LNCaP clone FGC (cell line): ENCODE data around the gene COPA.

Source experiments
- DNase-seq: peaks from one replicate; pipeline ENCODE4 v3.0.0-alpha.2; 2011; ENCODE audit warnings: low read depth
- H3K4me3 ChIP-seq: 2 replicates; pipeline ENCODE4 v1.5.1; 2011; ENCODE audit warnings: mild to moderate bottlenecking, low read depth, low read length, control low read depth
- TF ChIP-seq, protein P1 (sequence below): IDR thresholded peaks from 2 replicates; pipeline ENCODE4 v1.5.1; 2012; ENCODE audit warnings: mild to moderate bottlenecking; ENCODE audit not compliant: control insufficient read depth, insufficient read depth; ENCODE audit errors: extremely low read depth

Gene COPA

DNA sequence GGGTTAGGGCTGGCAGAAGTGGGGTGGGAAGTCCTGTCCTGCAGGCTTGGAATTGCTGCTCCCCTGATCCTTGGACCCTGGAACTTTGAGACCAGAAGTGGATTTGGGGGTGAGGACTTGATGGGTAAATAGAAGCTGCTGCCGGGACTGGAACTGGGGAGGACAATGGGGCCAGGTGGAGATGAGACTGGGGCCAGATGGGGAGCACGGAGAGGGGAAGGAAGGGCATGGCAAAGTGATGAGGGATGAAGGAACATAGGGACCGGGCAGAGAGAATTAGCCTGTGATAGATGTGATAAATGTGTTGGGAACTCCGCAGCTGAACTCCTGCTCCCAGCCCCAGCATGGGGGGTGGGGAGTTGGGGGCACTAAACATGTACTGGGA, 24.5 kb upstream of the COPA start:
- TF ChIP-seq, protein P1, sequence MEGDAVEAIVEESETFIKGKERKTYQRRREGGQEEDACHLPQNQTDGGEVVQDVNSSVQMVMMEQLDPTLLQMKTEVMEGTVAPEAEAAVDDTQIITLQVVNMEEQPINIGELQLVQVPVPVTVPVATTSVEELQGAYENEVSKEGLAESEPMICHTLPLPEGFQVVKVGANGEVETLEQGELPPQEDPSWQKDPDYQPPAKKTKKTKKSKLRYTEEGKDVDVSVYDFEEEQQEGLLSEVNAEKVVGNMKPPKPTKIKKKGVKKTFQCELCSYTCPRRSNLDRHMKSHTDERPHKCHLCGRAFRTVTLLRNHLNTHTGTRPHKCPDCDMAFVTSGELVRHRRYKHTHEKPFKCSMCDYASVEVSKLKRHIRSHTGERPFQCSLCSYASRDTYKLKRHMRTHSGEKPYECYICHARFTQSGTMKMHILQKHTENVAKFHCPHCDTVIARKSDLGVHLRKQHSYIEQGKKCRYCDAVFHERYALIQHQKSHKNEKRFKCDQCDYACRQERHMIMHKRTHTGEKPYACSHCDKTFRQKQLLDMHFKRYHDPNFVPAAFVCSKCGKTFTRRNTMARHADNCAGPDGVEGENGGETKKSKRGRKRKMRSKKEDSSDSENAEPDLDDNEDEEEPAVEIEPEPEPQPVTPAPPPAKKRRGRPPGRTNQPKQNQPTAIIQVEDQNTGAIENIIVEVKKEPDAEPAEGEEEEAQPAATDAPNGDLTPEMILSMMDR, result no peak

DNA sequence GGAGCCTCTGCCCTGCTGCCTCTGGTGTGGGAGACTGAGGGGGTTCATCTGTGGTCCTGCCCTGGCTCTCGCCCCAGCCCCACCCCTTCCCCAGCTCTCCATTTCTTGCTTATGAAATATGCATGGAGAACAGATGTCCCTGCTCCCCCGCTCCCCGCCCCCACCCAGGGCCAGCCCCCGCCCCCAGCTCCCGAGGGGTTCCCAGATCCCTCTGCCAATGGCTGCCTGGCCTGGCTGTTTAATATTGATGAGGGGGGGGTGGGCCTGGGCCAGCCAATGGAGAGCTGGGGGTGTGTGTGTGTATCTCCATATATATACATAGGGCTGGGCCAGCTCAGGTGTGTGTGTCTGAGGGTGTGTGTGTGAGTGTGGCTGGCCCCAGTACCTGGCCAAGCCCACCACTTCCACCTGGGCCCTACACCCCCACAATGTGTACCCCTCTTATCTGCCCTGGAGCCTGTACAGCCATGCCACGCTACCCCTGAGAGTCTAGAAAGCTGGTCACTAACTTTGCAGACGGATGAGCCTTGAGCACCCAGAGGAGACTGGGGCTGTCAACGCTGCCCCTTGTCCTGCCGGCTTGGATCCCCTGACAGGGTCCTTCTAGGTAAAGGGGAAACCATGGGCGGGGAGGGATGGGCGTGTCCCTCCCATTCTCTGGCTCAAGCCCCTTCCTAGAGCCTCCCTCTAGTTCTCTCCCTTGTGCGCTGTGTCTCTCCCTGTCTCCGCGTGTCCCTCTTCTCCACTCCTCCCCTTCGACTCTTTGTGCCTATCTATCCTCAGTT, 23.9 kb upstream of the COPA start, which contains the start of gene NHLH1:
Gene NHLH1 (plus strand): TSS at position 341 of the 785 bp plus-strand sequence. CDS start 3,661 bp downstream, outside the sequence.
- no peak for DNase-seq
- TF ChIP-seq, protein P1, result no peak
- H3K4me3 ChIP-seq, result no peak within 1 kb of the TSS

More for the DNA sequence above, 24.5 kb upstream of the COPA start:
- H3K4me3 ChIP-seq, result no peak overlapping the region
- DNase-seq, result no peak

DNA sequence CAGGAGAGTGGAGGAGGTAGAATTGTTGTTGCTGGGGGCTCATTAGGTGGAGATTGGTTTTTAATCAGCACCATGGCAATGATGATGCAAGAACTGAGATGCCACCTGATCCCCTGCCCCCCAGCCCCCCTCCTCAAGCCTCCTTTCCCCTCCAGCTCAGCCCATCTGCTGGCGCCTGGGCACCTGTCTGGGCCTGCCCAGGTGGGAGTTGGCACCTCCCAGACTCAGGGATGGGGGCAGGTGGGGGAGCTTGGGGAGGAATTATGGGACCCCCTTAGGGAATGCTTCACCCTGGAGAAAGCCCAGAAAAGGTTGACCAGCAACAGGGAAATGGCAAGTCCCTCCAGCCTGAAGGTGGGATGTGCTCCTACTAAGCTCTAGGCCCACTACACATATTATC, 22.3 kb upstream of the COPA start:
- no peak for DNase-seq
- H3K4me3 ChIP-seq, result no peak overlapping the region
- TF ChIP-seq, protein P1, result no peak

DNA sequence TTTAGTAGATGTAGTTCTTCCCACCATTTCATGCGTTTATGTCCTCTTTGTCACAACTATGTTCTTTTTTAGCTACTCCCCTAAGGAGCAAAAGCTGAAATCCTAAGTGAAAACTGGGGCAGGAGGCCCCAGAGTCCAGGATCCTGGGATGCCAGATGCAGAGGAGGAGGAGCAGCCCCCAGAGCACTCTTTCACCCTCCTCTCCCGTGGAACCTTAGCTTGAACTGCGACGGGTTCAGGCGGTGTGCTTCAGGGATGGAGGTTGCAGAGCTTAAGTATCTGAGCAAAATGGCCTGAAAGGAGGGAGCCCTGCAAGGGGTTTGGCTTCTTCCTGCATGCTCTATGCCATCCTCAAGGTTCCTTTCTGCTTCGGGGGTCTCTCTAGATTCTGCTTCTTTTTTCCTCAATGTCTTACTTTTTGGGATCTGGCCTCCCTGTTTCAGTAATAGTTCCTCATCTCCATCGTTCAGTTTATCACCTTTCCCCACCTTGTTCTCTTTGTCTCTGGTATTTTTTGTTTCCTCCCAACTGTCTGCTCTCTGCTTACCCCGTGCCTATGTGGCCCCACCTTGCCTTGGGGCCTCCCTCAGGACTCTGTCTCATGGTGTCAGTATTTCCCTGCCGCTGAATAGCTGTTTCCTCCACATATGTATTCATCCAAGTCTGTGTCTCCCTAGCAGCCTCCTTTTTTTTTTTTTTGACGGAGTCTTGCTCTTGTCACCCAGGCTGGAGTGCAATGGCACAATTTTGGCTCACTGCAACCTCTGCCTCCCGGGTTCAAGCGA, 21.1 kb upstream of the COPA start:
- DNase-seq, result no peak
- no peak overlapping the region for H3K4me3 ChIP-seq
- TF ChIP-seq, protein P1, result no peak

DNA sequence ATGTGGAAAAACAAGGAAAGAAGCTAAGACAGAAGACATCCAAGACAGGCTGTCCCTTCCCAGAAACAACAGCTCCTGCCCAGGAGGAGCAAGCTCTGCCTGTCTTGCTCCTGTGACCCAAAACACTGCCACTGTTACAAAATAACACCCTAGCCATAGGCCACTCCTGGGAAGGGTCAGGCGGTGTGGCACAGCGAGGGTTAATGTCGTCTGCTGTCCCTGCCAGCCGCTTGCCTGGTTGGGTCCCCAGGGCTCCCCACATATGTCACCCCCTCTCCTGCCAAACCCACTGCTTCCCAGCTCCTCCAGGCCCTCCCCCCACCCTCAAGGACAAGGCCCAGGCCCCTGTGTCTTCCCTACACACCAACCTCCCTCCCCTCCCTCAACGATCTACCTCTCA, 20.0 kb upstream of the COPA start:
- H3K4me3 ChIP-seq, result no peak overlapping the region
- no peak for DNase-seq
- TF ChIP-seq, protein P1, result no peak

DNA sequence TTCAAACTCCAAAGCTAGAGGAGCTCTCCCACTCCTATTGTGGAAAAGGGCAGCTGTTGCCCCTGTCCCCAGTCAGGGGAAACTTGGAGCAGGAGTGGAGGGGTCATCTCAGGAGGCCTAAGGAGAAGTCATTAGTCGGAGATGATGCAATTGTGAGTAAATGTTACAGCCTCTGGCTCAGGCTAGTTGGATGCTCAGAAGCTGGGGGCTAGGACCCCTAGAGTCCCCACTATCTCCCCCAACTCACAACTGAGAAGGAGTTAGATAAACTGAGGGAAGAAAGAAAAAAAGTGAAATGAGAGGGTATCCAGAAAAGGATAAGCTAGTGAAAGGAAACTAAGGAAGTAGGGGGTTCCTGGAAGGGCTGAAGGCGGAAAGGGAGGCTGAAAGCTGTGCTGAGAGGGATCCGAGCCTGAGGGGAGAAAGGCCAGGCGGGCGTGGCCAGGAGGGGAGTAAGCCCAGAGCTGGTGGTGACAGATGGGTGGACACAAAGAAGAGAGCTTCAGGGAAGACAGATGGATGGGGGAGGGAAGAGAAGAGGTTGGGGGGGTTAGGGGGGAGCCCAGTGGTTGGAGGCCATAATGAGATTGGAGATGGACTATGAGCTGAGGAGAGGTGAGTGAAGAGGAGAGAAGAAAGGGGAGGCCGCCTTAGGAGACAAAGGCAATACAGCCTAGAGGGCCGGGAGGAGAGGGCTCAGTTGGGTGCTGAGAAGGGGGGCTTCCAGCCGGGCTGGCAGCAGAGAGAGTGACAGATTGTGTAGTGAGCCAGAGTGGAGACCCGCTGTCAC, 19.3 kb upstream of the COPA start:
- no peak for DNase-seq
- TF ChIP-seq, protein P1, result no peak
- H3K4me3 ChIP-seq, result no peak overlapping the region
